DOHH2 (cell line): Measurements from ENCODE around the gene EML5.
A peak's percentile ranks its signal among the peaks of the same experiment; 100 is the strongest.

Source experiments
- EZH2phosphoT487 ChIP-seq: fragments of 200-600 bp; sonication (generic); IDR thresholded peaks from 2 replicates; pipeline ENCODE4 v1.6.1; 2017; ENCODE audit warnings: borderline replicate concordance, mild to moderate bottlenecking, antibody characterized with exemption, low read length, moderate library complexity, mixed read lengths
- TF ChIP-seq, protein P1 (sequence below): fragments of 200-600 bp; sonication (generic); IDR thresholded peaks from one replicate; pipeline ENCODE4 v1.5.1; 2014; ENCODE audit warnings: antibody characterized with exemption, mild to moderate bottlenecking, low read depth, low read length; ENCODE audit not compliant: poor library complexity, severe bottlenecking

DNA sequence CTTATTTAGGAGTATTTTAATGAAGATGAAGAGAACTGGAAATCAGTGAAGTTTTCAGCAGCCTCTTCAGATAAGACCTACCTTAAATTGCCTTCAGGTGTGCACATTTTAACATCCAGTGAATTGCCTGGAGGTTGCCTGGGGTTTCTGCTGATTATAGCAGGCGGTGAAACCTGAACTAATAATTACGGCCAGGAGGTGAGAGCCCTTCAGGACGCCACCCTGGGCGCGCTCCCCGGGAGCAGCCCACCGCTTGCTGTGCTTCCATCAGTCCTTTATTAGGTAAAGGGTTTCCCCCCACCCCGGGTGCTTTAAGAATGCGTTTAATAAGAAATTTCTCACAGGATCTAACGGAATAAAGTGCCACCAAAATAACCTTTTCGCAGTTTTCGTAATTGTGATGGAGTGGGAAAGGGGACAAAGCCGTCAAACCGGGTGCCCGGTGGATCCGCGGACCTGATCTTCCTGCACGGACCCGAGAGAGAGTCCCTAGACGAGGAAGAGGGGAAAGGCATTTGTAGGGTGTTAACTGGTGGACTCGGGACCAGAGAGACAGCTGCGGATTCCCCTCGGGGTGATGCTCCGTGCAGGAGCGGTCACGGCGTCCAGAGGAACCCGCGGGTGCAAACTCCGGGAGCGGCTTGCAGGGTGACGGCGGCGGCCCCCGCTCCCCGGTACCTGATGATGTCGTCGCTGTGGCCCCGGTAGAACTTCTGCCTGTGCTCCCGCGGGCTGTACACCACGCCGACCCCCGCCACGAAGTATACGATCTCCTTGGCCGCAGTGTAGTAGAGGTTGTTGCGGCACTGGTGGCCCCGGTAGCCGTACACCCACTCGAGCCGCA lies 902 bp downstream of the EML5 start:
- TF ChIP-seq, protein P1, sequence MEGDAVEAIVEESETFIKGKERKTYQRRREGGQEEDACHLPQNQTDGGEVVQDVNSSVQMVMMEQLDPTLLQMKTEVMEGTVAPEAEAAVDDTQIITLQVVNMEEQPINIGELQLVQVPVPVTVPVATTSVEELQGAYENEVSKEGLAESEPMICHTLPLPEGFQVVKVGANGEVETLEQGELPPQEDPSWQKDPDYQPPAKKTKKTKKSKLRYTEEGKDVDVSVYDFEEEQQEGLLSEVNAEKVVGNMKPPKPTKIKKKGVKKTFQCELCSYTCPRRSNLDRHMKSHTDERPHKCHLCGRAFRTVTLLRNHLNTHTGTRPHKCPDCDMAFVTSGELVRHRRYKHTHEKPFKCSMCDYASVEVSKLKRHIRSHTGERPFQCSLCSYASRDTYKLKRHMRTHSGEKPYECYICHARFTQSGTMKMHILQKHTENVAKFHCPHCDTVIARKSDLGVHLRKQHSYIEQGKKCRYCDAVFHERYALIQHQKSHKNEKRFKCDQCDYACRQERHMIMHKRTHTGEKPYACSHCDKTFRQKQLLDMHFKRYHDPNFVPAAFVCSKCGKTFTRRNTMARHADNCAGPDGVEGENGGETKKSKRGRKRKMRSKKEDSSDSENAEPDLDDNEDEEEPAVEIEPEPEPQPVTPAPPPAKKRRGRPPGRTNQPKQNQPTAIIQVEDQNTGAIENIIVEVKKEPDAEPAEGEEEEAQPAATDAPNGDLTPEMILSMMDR, result no peak
- 0 out of 2 replicates have a peak, but pooled peaks have one; percentile 46 for TF ChIP-seq EZH2phosphoT487
